Ovary (tissue), 9 donors: Measurements from ENCODE around the gene SSBP2. TPM values are rescaled to one million over a fixed set of nuclear protein-coding genes. Genes with fewer than 3 reads are reported as not detected.

Experiments
- DNase-seq, 5 donors: peaks; one replicate each; pipeline ENCODE4 v3.0.0-alpha.2; 2019 to 2020
- H3K27ac ChIP-seq, 2 donors: fragments of 200-600 bp; one replicate each; pipeline versions ENCODE4 v1.5.1 to v1.8.0; 2019 to 2022
- H3K27me3 ChIP-seq: fragments of 200-600 bp; one replicate; pipeline ENCODE4 v1.8.0; 2022
- H3K36me3 ChIP-seq: fragments of 200-600 bp; sonication (generic); one replicate; pipeline ENCODE4 v1.5.1; 2019
- H3K4me1 ChIP-seq: one replicate; pipeline ENCODE4 v1.8.1; 2013; ENCODE audit warnings: mild to moderate bottlenecking, moderate library complexity; ENCODE audit not compliant: insufficient read depth
- H3K4me3 ChIP-seq: fragments of 200-600 bp; sonication (generic); one replicate; pipeline ENCODE4 v1.5.1; 2017
- H3K9me3 ChIP-seq, 2 donors: fragments of 200-600 bp in 1 of 2; sonication (generic) in 1 of 2; one replicate each; pipeline versions ENCODE4 v1.5.1 to v1.8.1; 2013 to 2019; ENCODE audit warnings: mild to moderate bottlenecking in 1 of 2, moderate library complexity in 1 of 2
- CTCF ChIP-seq, 3 donors: fragments of 450-650 bp in 2 of 3; fragments of 200-600 bp in 1 of 3; IDR thresholded peaks; one replicate each; pipeline versions ENCODE4 v1.5.1 to v1.8.0; 2016 to 2022; ENCODE audit warnings: antibody characterized with exemption in 3 of 3, mild to moderate bottlenecking in 1 of 3
- EP300 ChIP-seq: sonication (generic); formaldehyde crosslinking; IDR thresholded peaks from one replicate; pipeline ENCODE4 v1.6.1; 2017; ENCODE audit warnings: antibody characterized with exemption
- POLR2A ChIP-seq: fragments of 450-650 bp; IDR thresholded peaks from one replicate; pipeline ENCODE4 v1.6.1; 2017; ENCODE audit warnings: antibody characterized with exemption, mild to moderate bottlenecking, moderate library complexity
- WGBS, 3 donors: extraction: QIAGEN DNeasy Blood & Tissue Kit in 1 of 3; methylation state at CpG; one replicate each; pipeline versions ENCODE4 v1.1.5 to v1.1.7; 2013 to 2017; 5-methylcytosine and 5-hydroxymethylcytosine counted together
- intact Hi-C, 4 donors: fragments of 100-400 bp; cut with DNase I; formaldehyde crosslinking; loops; one replicate each; pipeline versions ENCODE4 v1.11.0 to v1.15.1; 2022 to 2023
- polyA plus RNA-seq, 2 donors: library from polyadenylated mRNA; stranded (reverse); fragments of 200-250 nt in 1 of 2; fragments of 350-450 nt in 1 of 2; fragmentation: Illumina TruSeq in 1 of 2; extraction: RNeasy Lipid Tissue Mini Kit (QIAGEN cat#74804) in 1 of 2; gene quantifications; one replicate each; pipeline ENCODE4 v1.2.3, GENCODE V29; 2013 to 2014
- total RNA-seq, 7 donors: library from RNA; depleted of rRNA in 2 of 7; stranded (reverse); fragments of >200 nt in 2 of 7; fragmentation: NEBNext Ultra II Directional in 3 of 7; extraction: Animal tissue kit (Norgen Biotek cat#: 25700) in 3 of 7; gene quantifications; one replicate each; pipeline versions ENCODE4 v1.1.0 to v1.2.4, GENCODE V29; 2016 to 2023
- donor health status: DM: no; HTN: no; CAD: no; lungs with moderate emphysema.
- donor health status: DM: no; HTN: no; CAD: no.
- donor health status: Bipolar disorder and iron deficiency.
- donor health status: DM: yes; HTN: yes; CAD: no.
- donor health status: DM: no; HTN: no; CAD: no.
- donor health status: DM: yes; HTN: yes; CAD: no.

SSBP2 gene
- total and polyA plus RNA-seq, 9 donors: 40.5 to 126 (median 78.2) TPM

GRCh38 chr5:81753429-81753828 lies 2.5 kb upstream of the SSBP2 start:
- Histone ChIP-seq H3K9me3 (no peaks in the 10 kb centered on the region), H3K27ac (no peak overlapping the region), H3K27me3 (no peaks in the 10 kb centered on the region), H3K4me1 (peaks cover 1% of the 10 kb centered on the region), H3K4me3 (no peak overlapping the region), H3K36me3 (no peaks in the 10 kb centered on the region)
- 67 to 76% (median 76%) methylated on average over 2 of the region's 2 CpGs for WGBS, 3 donors
- intact Hi-C loops: loop anchor here (5.0 to 10.0 kb wide), 5 partner anchors 34 to 414 kb away; partner anchors contain the start of gene ATG10 (in 1 of the 4)
- TF ChIP-seq CTCF (IDR thresholded peaks at IDR 0.05) (no peak), POLR2A (no peak), EP300 (no peak)
- DNase-seq: no peak

- intact Hi-C loops: loop anchor here (5.0 to 10.0 kb wide), 5 partner anchors 35 to 415 kb away; partner anchors contain the start of gene ATG10 (in 1 of the 4)
- Histone ChIP-seq H3K9me3 (no peaks in the 10 kb centered on the region), H3K27me3 (no peaks in the 10 kb centered on the region), H3K4me1 (peaks cover 1% of the 10 kb centered on the region), H3K36me3 (no peaks in the 10 kb centered on the region), H3K27ac (no peak overlapping the region), H3K4me3 (no peak overlapping the region)
- no peak for TF ChIP-seq EP300
- TF ChIP-seq POLR2A: no peak
- no peak for TF ChIP-seq CTCF (IDR thresholded peaks at IDR 0.05)
- 94 to 97% (median 96%) methylated on average over 5 of the region's 5 CpGs for WGBS, 3 donors
- DNase-seq: no peak
Measured at GRCh38 chr5:81752644-81752963, 1.7 kb upstream of the SSBP2 start.

GRCh38 chr5:81751836-81752643 lies 1.1 kb upstream of the SSBP2 start:
- TF ChIP-seq CTCF (IDR thresholded peaks at IDR 0.05): no peak
- no peak for TF ChIP-seq POLR2A
- TF ChIP-seq EP300: no peak

GRCh38 chr5:81750308-81751008 lies 439 bp downstream of the SSBP2 start:
- WGBS, 3 donors: 1 to 2% (median 2%) methylated on average over 38 to 90 of the region's 90 CpGs
- peaks cover 1% of the 10 kb centered on the region for H3K4me1 ChIP-seq
- DNase-seq: no peak
- H3K36me3 ChIP-seq: no peaks in the 10 kb centered on the region
- H3K4me3 ChIP-seq: peak overlapping the region; percentile 93
- H3K9me3 ChIP-seq: no peaks in the 10 kb centered on the region
- intact Hi-C loops: loop anchor here (1.0 to 10.0 kb wide), 8 partner anchors 37 to 417 kb away; partner anchors contain the start of gene ATG10 (in 1 of the 4)
- no peak for TF ChIP-seq EP300
- TF ChIP-seq CTCF (IDR thresholded peaks at IDR 0.05): no peak
- no peak for TF ChIP-seq POLR2A
- peak overlapping the region; percentile 94 to 96 for H3K27ac ChIP-seq
- H3K27me3 ChIP-seq: no peaks in the 10 kb centered on the region

More at GRCh38 chr5:81751836-81752643, 1.1 kb upstream of the SSBP2 start:
- intact Hi-C loops: loop anchor here (1.0 to 10.0 kb wide), 8 partner anchors 35 to 415 kb away; partner anchors contain the start of gene ATG10 (in 1 of the 4)
- 33 to 43% (median 35%) methylated on average over 24 to 37 of the region's 37 CpGs for WGBS, 3 donors
- Histone ChIP-seq H3K4me3 (peak overlapping the region; percentile 93), H3K4me1 (peaks cover 1% of the 10 kb centered on the region), H3K27ac (peak overlapping the region; percentile 89 to 94), H3K9me3 (no peaks in the 10 kb centered on the region), H3K27me3 (no peaks in the 10 kb centered on the region), H3K36me3 (no peaks in the 10 kb centered on the region)
- DNase-seq: peak in 3 of 5 donors; percentile 40 to 66 (median 47)
